ENCODE data around the gene DUSP22.
A peak's percentile ranks its signal among the peaks of the same experiment; 100 is the strongest.
"Not testable (repeated sequence)": the region's sequence is repeated elsewhere in the genome, so short reads cannot be mapped to it uniquely, and the experiment has no call there.

Gene DUSP22

DNA sequence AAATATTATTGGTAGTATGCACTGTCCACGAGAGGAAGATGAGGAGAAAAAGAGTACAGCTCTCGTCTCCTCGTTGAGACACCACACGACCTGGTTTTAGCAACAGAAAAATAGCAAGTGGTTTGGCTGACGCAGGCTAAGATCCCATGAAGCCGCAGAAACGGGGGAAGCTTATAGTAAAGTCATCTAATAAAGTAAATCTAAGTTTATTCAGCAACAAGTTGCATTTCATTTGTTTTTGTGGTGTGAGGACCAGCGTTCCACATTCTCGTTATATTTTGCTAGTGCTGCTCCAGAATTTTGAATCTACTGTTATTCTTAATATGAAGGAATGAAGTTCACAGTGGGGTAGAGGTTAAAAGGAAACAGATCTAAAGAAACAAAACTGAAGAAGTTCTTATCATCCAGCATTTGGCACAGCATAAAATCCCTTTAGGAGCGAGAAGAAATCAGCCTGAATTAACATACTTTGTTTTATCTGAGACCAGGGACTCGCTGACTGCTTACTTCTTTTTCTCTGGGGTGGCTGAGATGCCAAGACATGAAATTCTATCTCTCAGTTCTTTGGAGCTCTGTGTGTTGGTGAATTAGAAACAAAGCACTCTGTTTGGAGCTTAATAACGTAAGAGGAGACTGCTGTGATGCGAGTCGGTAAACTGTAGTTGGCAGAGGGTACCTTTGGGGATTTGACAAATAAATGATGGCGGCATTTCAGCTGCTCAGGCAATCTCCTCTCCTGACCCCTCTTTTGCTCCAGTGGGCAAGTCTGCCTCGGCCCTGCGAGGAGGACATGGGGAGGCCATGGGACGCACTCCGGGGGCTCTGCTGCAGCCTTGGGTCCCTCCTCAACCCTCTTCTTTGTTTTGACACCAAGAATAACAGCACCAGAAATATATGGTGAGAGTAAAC is 74.4 kb downstream of the DUSP22 start:
- DNase-seq = no peak

DNA sequence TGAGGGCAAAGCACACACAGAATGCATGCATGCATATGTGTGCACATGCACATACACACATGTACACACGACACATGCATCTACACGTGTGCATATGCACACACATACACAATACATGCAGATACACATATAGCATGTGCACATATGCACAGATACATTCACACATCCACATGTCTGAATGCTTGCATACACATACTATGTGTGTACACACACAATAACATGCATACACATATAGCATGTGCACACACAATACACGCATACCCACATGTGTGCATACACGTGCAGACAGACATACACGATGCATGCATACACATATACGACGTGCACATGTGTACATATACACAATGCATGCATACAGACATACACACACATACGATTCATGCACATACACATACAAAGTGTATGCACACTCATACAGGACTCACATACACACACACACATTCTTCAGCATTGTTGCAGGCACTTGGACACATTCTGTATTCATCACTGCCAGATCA is 75.1 kb downstream of the DUSP22 start:
- DNase-seq = no peak

DNA sequence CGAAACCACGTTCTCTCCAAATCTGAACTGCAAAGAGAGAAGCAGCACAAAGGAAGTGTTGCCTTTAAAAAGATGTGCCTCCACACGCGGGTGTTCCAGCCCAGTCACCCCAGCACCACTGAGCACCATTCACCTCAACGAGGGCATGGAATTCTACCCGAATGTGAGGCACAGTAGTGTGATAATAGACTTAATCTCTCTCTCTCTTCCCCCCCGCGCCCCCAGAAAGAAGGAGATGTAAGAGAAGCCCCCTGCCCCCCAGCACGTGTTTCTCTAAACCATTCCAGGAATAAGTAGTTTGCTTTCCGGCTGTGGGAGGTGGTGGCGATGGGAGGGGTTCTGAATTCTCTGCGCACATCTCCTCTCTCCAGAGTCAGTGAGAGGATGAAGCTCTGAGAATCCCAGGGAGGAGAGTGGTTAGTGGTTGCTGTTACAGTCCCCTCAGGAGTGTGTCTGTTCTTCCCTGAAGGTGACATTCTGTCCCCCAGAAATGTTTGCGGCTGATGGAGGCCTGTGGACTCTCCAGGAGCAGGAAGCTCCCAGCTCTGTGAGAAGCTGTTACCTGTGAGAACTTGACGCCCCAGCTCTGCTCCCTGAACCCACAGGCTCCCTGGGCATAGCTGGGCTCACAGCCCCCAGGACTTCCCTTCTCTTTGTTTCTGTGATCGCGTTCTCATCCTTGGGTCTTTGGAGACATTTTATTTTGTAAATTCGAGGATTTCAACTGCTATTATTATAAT is 75.8 kb downstream of the DUSP22 start:
- no peak for DNase-seq

GRCh38 chr6:369559-370431 is 77.5 kb downstream of the DUSP22 start:
- DNase-seq = no peak

DNA sequence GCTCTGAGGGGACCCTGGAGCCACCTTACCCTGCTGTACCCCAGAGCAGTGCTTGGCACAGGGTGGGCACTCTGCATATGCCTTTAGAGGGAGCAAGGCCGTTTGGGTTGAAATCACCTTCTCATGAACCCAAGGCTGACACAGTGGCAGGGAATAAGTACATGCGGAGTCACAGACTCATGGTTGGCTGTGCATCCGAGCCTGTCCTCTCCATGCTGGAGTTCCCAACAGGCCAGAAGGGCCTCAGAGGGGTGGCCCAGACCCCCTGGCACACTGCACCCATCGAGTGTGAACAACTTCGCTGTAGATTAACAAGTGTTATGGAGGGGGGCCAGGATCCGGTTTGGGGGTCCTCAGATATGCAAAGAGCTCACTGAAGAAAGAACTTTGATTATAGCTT is 78.3 kb downstream of the DUSP22 start:
- no peak for DNase-seq

DNA sequence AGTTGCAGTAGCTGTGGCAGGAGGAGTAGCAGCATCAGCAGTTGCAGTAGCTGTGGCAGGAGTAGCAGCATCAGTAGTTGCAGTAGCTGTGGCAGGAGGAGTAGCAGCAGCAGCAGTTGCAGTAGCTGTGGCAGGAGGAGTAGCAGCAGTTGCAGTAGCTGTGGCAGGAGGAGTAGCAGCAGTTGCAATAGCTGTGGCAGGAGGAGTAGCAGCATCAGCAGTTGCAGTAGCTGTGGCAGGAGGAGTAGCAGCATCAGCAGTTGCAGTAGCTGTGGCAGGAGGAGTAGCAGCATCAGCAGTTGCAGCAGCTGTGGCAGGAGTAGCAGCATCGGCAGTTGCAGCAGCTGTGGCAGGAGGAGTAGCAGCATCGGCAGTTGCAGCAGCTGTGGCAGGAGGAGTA is 79.6 kb downstream of the DUSP22 start:
- DNase-seq = not testable (repeated sequence)

GRCh38 chr6:372336-372911 is 80.1 kb downstream of the DUSP22 start:
- no peak for DNase-seq

DNA sequence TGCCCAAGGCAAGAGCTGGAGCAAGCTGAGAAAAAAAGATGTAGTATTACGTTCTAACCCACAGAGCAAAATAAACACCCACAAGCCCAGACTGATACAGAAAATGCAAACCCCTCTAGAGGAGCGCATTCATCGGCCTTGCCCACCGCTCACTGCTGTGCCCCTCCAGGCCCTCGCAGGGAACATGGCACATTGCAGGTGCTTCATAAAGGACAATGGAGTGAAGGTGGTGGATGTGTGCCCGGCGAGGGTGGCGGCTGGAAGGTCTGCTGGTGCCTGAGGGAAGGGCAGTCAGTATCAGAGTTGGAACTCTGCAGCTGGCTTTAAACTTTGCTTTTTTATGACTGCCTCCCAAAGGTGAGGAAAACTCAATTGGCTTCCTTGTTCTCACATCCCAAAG is 80.7 kb downstream of the DUSP22 start:
- DNase-seq = no peak

DNA sequence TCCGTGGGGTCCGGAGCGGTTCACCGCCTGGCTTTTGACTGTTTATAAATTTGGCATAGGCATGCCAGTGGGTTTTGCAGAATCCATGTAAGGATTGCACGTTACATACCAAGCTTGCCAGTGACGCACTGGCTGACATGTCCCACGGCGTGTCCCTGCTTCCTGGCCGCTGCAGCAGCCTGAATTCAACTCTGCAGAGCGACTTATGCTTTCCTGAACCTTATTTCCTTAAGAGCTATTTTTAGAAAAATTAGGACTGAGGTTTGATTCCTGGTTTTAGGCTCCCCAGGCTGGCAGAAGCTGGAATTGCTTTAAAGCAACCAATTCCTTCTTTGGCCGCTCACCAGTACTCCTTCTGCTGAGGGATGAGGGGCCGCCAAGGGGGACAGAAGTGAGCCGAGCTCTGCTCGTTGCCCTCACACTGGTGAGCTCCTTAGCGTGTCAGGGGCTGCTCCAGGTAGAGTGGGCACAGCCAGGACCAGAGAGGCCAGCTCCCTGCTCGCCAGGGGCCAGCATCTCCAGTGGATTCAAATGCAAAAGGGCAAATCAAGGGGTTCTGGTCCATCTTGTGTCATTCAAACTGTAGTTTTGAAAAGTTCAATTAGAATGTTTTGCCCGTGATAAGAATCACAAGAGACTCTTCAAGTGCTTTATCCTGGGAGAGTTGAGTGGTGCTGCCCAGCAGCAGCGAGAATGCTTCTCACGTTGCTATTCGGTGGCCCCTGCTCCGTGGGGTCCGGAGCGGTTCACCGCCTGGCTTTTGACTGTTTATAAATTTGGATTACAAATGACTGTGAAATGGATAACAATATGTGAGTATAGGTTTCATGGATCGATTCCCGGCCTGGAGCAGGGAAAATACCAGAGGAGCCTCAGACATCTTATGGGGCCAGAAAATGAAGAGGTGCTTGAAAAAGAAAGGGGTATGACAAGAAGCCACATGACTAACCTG is 81.8 kb downstream of the DUSP22 start:
- DNase-seq = peak; percentile 28

GRCh38 chr6:374956-375355 is 82.7 kb downstream of the DUSP22 start:
- no peak for DNase-seq

DNA sequence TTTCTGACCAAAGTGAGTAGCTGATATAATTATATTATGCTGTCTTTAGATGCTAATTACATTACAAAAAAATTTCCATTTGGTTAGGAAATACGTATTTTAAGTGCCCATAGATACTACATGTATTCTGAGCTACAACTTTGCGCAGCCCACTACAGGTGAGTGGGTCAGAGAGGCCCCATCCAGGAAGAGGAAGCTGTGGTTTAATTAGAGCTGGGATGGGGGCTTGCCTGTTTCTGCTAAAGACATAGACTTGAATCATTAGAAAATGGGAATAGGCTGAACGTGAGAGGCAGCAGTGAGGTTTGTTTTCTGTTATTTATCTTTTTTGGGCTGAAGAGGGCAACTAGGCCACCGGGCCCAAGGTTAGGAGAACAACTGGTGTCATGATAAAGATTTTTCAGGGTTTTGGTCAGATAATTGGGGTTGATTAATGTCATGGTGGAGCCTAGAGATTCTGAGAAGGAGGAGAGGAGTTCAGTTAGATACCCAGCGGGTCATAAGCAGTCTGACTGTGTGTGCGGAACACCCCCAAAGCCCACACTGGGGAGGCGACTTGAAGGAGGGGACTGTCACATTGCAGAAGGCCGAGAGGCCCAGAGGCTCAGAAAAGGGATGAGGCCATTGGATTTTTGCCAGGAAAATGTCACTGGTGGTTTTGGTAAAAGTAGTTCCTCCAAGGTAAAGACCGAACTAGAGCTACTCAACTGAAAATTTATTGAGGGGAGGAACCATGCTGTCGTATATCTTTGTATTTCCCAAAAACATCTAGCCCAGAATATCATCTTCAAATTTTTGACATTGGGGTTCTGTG is 84.7 kb downstream of the DUSP22 start:
- no peak for DNase-seq

- DNase-seq = not testable (repeated sequence)
These were observed 85.3 kb downstream of the DUSP22 start for GRCh38 chr6:377641-378020.

GRCh38 chr6:378090-378957 is 86.0 kb downstream of the DUSP22 start:
- no peak for DNase-seq

DNA sequence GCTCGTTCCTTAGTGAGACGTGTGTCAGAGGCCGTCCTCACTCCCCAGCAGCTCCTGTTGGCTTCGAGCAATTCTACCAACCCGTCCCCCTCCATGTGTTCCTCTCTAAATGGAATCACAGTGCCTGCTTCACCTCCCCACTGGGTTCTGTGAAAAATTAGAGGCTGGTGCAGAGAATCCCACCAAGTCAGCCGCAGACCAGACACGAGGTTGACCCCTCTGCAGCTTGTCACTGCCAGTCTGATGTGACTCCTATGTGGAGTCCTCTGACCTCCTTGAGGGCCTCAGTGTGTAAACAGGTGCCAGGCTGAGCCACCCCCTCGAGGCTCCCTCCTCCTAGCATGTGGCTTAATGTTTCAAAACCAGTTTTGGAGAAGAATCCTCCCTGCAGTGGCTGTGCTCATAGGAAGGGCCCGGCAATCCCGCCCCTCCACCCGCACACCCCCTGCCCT is 86.7 kb downstream of the DUSP22 start:
- DNase-seq = no peak

- no peak for DNase-seq
These were observed 87.3 kb downstream of the DUSP22 start for GRCh38 chr6:379410-380181.

DNA sequence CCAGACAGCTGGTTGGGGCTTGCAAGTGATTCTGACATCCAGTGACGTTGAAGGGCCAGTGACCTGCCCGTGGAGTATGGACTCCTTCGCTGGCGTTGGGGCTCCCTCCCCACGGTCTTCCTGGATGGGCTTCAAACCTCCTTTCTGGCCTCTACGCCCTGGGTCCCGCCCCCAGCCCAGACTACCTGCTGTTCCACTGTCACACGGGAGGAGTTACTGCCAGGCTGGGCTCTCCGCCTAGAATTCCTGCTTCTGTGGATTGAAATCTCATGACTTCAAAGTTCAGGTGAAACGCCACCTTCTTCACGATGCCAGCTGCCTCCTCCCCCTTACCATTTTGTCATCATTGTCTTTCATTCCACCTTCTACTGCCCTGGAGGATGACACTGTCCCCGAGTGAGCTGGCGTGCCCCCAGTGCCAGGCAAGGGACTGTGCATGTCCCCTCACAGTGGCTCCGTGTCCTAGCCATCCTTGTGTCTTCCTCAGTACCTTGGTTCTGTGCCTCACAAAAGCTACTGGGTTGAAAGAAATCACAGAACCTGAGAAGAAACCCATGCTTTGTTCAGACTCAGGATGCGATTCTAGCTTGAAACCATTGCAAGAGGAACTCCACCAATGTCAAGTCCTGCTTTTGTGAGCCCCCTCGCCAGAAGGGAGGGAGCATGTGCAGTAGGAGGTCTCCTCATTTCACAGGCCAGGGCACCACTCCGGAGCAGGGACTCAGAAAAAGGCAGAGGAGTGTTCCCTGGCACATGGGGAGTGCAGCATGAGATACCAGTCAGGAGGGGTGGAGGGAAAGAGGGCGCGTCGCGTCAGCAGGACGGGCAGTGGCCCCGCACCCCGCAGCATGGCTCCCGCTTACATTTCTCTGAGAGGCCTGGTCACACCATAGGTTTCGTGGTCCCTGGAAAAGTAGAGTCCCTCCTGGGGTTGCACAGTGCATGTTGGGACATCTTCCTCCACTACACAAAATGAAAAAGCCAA is 88.2 kb downstream of the DUSP22 start:
- no peak for DNase-seq

Measured in fibroblast of skin of back (primary cell).